Transverse colon (tissue), 3 donors: ENCODE data around the gene TANGO6.

Experiments used
- EP300 ChIP-seq: sonication (generic); formaldehyde crosslinking; IDR thresholded peaks from one replicate; pipeline ENCODE4 v1.6.1; 2017; ENCODE audit warnings: antibody characterized with exemption, low read depth
- TF ChIP-seq, protein P1 (sequence below), 5 experiments: fragments of 200-600 bp in 3 of 5; fragments of 450-650 bp in 2 of 5; sonication (generic) in 3 of 5; IDR thresholded peaks; 1 replicate in 2 of 5; 2 replicates in 3 of 5; pipeline ENCODE4 v1.5.1; 2016 to 2017; ENCODE audit warnings: antibody characterized with exemption in 5 of 5, inconsistent platforms in 3 of 5, mild to moderate bottlenecking in 2 of 5, moderate library complexity in 1 of 5

GRCh38 chr16:68834550-68834949, 8.8 kb upstream of the TANGO6 start:
- TF ChIP-seq, protein P1, sequence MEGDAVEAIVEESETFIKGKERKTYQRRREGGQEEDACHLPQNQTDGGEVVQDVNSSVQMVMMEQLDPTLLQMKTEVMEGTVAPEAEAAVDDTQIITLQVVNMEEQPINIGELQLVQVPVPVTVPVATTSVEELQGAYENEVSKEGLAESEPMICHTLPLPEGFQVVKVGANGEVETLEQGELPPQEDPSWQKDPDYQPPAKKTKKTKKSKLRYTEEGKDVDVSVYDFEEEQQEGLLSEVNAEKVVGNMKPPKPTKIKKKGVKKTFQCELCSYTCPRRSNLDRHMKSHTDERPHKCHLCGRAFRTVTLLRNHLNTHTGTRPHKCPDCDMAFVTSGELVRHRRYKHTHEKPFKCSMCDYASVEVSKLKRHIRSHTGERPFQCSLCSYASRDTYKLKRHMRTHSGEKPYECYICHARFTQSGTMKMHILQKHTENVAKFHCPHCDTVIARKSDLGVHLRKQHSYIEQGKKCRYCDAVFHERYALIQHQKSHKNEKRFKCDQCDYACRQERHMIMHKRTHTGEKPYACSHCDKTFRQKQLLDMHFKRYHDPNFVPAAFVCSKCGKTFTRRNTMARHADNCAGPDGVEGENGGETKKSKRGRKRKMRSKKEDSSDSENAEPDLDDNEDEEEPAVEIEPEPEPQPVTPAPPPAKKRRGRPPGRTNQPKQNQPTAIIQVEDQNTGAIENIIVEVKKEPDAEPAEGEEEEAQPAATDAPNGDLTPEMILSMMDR (IDR thresholded peaks at IDR 0.05), result no peak
- no peak for TF ChIP-seq EP300
